DND-41 (cell line): ENCODE results near the gene MYADML2.
"Not testable (repeated sequence)": the region's sequence is repeated elsewhere in the genome, so short reads cannot be mapped to it uniquely, and the experiment has no call there.

Source experiments
- ATAC-seq: fragments of 200-7000 bp; cut with Tn5 transposase; 3 replicates; pipeline ENCODE4 v1.9.1; 2021; ENCODE audit warnings: low read depth; ENCODE audit not compliant: insufficient read depth
- DNase-seq: peaks from one replicate; pipeline ENCODE4 v3.0.0-alpha.2; 2020
- H2AFZ ChIP-seq: 2 replicates; pipeline ENCODE4 v1.6.0; 2012; ENCODE audit warnings: low read depth, low read length
- H3K27ac ChIP-seq: 2 replicates; pipeline ENCODE4 v1.5.1; 2012; ENCODE audit warnings: low read length, inconsistent platforms
- H3K27me3 ChIP-seq: fragments of 200-600 bp; sonication (generic); 2 replicates; pipeline ENCODE4 v1.6.0; 2012; ENCODE audit warnings: low read length, mild to moderate bottlenecking, inconsistent platforms; ENCODE audit not compliant: insufficient read depth, poor library complexity
- H3K36me3 ChIP-seq: 2 replicates; pipeline ENCODE4 v1.5.1; 2012; ENCODE audit warnings: low read length, inconsistent platforms; ENCODE audit not compliant: insufficient read depth
- H3K4me1 ChIP-seq: 2 replicates; pipeline ENCODE4 v1.5.1; 2012; ENCODE audit warnings: mild to moderate bottlenecking, low read length; ENCODE audit not compliant: insufficient read depth
- H3K4me2 ChIP-seq: 2 replicates; pipeline ENCODE4 v1.6.0; 2012; ENCODE audit warnings: mild to moderate bottlenecking, moderate library complexity, low read length, inconsistent platforms; ENCODE audit not compliant: insufficient read depth
- H3K4me3 ChIP-seq, 2 experiments: fragments of 200-600 bp in 1 of 2; shearing (Covaris generic) in 1 of 2; 2 replicates each; pipeline ENCODE4 v1.5.1; 2012 to 2016; ENCODE audit warnings: inconsistent platforms in 2 of 2, low read length in 2 of 2, mild to moderate bottlenecking in 2 of 2, low read depth in 1 of 2, moderate library complexity in 1 of 2
- H3K79me2 ChIP-seq: 2 replicates; pipeline ENCODE4 v1.6.0; 2012; ENCODE audit warnings: low read length, inconsistent platforms; ENCODE audit not compliant: insufficient read depth
- H3K9ac ChIP-seq: 2 replicates; pipeline ENCODE4 v1.6.0; 2012; ENCODE audit warnings: low read depth, mild to moderate bottlenecking, inconsistent platforms, low read length, moderate library complexity
- H3K9me3 ChIP-seq: 2 replicates; pipeline ENCODE4 v1.5.1; 2012; ENCODE audit warnings: low read length, moderate library complexity, mild to moderate bottlenecking, inconsistent platforms; ENCODE audit not compliant: insufficient read depth, severe bottlenecking
- H4K20me1 ChIP-seq: 2 replicates; pipeline ENCODE4 v1.6.0; 2012; ENCODE audit warnings: low read length; ENCODE audit not compliant: insufficient read depth
- EZH2 ChIP-seq: IDR thresholded peaks from 3 replicates; pipeline ENCODE4 v1.6.1; 2012; ENCODE audit warnings: borderline replicate concordance, low read depth, mild to moderate bottlenecking, moderate library complexity, low read length, inconsistent platforms; ENCODE audit not compliant: severe bottlenecking
- TF ChIP-seq, protein P1 (sequence below): IDR thresholded peaks from 2 replicates; pipeline ENCODE4 v1.5.1; 2012; ENCODE audit warnings: borderline replicate concordance, low read length, moderate library complexity, mild to moderate bottlenecking; ENCODE audit not compliant: poor library complexity, severe bottlenecking; ENCODE audit errors: extremely low read depth

The MYADML2 gene

DNA sequence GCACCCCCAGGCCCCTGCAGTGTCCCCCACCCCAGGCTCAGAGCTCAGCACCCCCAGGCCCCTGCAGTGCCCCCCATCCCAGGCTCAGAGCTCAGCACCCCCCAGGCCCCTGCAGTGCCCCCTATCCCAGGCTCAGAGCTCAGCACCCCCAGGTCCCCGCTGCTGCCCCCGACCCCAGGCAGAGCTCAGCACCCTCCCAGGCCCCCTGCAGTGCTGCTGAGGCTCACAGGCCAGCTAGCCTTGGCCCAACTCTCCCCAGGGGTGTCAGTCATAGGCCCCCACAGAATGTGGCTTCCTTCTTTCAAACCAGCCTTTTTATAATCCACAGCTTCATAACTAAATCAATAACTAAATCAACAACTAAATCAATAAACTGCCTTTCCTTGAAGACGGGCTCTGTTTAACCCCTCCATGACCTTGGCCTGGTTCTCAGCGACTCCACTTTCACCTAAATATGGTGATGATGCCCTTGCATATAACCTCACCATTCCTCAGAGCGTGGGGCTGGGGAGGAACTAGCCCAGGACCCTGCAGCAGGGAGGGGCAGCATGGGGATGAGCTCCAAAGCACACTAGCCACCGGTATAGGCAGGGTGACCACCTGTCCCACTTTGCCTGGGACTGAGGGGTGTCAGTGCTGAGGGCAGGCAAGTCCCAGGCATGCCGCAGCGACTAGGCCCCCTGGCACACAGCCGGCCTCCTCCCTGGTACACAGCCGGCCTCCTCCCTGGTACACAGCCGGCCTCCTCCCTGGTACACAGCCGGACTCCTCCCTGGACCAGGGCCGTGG, 8.9 kb upstream of the MYADML2 start:
- Histone ChIP-seq H3K27me3 (peaks cover 18% of the 10 kb centered on the region), H2AFZ (no peak overlapping the region), H3K4me1 (peaks cover 15% of the 10 kb centered on the region), H3K4me3 (no peak overlapping the region), H3K9ac (no peak overlapping the region), H3K36me3 (no peaks in the 10 kb centered on the region), H3K27ac (no peak overlapping the region), H4K20me1 (no peaks in the 10 kb centered on the region), H3K4me2 (no peak overlapping the region), H3K79me2 (no peaks in the 10 kb centered on the region), H3K9me3 (no peaks in the 10 kb centered on the region)
- TF ChIP-seq, protein P1, sequence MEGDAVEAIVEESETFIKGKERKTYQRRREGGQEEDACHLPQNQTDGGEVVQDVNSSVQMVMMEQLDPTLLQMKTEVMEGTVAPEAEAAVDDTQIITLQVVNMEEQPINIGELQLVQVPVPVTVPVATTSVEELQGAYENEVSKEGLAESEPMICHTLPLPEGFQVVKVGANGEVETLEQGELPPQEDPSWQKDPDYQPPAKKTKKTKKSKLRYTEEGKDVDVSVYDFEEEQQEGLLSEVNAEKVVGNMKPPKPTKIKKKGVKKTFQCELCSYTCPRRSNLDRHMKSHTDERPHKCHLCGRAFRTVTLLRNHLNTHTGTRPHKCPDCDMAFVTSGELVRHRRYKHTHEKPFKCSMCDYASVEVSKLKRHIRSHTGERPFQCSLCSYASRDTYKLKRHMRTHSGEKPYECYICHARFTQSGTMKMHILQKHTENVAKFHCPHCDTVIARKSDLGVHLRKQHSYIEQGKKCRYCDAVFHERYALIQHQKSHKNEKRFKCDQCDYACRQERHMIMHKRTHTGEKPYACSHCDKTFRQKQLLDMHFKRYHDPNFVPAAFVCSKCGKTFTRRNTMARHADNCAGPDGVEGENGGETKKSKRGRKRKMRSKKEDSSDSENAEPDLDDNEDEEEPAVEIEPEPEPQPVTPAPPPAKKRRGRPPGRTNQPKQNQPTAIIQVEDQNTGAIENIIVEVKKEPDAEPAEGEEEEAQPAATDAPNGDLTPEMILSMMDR: no peak
- DNase-seq: no peak
- no peak for ATAC-seq

- peaks cover 15% of the 10 kb centered on the region for H3K27me3 ChIP-seq
- no peaks in the 10 kb centered on the region for H3K9me3 ChIP-seq
- H3K27ac ChIP-seq: no peak overlapping the region
- no peak overlapping the region for H3K4me2 ChIP-seq
- TF ChIP-seq, protein P1: no peak
- TF ChIP-seq EZH2: no peak
- no peaks in the 10 kb centered on the region for H3K79me2 ChIP-seq
- no peak overlapping the region for H3K4me3 ChIP-seq
- H3K4me1 ChIP-seq: peaks cover 15% of the 10 kb centered on the region
- ATAC-seq (no peak), DNase-seq (no peak)
- no peaks in the 10 kb centered on the region for H4K20me1 ChIP-seq
- H2AFZ ChIP-seq: no peak overlapping the region
- no peaks in the 10 kb centered on the region for H3K36me3 ChIP-seq
- H3K9ac ChIP-seq: no peak overlapping the region
These were observed 8.1 kb upstream of the MYADML2 start for GRCh38 chr17:81955058-81955681.

DNA sequence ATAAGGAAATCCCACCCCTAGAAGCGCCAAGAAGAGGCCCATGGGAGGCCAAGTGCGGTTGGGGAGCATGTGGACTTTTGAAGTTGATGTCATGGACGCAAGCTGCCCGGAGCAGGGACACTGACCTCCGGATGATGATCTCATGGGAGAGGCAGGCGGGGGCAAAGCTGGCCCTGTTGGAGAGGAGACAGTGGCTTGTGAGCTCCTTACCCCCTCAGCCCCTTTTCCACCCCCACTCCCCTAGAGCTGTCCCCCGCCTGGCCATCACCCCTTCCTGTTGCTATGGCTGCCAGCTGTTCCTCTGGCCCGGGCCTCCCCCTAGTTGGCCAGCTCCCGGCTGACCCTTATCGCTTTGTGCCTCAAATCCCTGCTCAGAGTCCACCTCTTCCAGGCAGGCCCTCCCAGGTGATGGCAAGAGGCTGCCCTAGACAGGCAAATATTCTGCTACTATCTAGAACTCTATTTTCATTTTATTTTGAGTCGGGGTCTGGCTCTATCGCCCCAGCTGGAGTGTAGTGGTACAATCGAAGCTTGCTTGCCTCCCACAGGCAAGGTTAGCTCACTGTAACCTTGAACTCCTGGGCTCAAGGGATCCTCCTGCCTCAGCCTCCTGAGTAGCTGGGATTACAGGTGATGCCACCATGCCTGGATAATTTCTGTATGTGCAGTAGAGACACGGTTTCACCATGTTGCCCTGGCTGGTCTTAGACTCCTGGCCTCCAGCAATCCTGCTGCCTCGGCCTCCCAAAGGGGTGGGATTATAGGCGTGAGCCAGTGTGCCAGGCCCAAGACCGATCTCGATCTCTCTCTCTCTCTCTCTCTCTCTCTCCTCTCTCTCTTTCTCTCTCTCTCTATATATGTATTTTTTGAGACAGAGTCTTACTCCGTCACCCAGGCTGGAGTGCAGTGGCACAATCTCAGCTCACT, 7.4 kb upstream of the MYADML2 start:
- no peaks in the 10 kb centered on the region for H3K79me2 ChIP-seq
- no peaks in the 10 kb centered on the region for H3K36me3 ChIP-seq
- DNase-seq (no peak), ATAC-seq (no peak)
- H3K9me3 ChIP-seq: no peaks in the 10 kb centered on the region
- H3K4me2 ChIP-seq: no peak overlapping the region
- H3K4me1 ChIP-seq: peaks cover 9% of the 10 kb centered on the region
- no peak overlapping the region for H3K27ac ChIP-seq
- no peaks in the 10 kb centered on the region for H4K20me1 ChIP-seq
- no peak overlapping the region for H2AFZ ChIP-seq
- no peak for TF ChIP-seq EZH2
- TF ChIP-seq, protein P1: no peak
- peaks cover 12% of the 10 kb centered on the region for H3K27me3 ChIP-seq
- no peak overlapping the region for H3K4me3 ChIP-seq
- no peak overlapping the region for H3K9ac ChIP-seq

DNA sequence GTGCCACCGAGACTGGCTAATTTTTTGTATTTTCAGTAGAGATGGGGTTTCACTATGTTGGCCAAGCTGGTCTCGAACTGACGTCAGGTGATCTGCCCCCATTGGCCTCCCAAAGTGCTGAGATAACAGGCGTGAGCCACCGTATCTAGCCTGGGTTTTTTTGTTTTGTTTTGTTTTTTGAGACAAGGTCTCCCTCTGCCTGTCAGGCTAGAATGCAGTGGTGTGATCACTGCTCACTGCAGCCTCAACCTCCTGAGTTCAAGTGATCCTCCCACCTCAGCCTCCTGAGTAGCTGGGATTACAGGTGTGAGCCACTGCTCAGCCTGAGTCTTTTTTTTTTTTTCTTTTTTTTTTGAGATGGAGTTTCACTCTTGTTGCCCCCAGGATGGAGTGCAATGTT, 6.4 kb upstream of the MYADML2 start:
- not testable (repeated sequence) for H3K4me2 ChIP-seq, H3K9ac ChIP-seq, ATAC-seq, H3K9me3 ChIP-seq, DNase-seq, H3K27me3 ChIP-seq, H3K36me3 ChIP-seq, H2AFZ ChIP-seq, H3K27ac ChIP-seq, H3K4me3 ChIP-seq, H4K20me1 ChIP-seq, H3K79me2 ChIP-seq, H3K4me1 ChIP-seq
